SKM-1 treated with dmso at 0.1 percent for 144 hours (cell line): ENCODE measurements around the gene QSOX1.
A peak's percentile ranks its signal among the peaks of the same experiment; 100 is the strongest.

Experiments
- DNase-seq: peaks from one replicate; lab custom pipeline; 2025; ENCODE audit not compliant: unreplicated experiment; lab: John Stamatoyannopoulos, UW

Gene QSOX1

GRCh38 chr1:180169640-180170195, 15.0 kb downstream of the QSOX1 start:
- no peak for DNase-seq

- DNase-seq, result no peak
Observed at GRCh38 chr1:180170546-180171151, 16.0 kb downstream of the QSOX1 start.

- no peak for DNase-seq
Observed at GRCh38 chr1:180171691-180172090, 17.0 kb downstream of the QSOX1 start.

- DNase-seq, result no peak
Observed at GRCh38 chr1:180173451-180173850, 18.8 kb downstream of the QSOX1 start.

- DNase-seq, result no peak
Observed at GRCh38 chr1:180173952-180174351, 19.3 kb downstream of the QSOX1 start.

- no peak for DNase-seq
Observed at GRCh38 chr1:180175291-180175690, 20.6 kb downstream of the QSOX1 start.

- DNase-seq, result no peak
Observed at GRCh38 chr1:180175806-180176205, 21.1 kb downstream of the QSOX1 start.

- no peak for DNase-seq
Observed at GRCh38 chr1:180176965-180177364, 22.3 kb downstream of the QSOX1 start.

- no peak for DNase-seq
Observed at GRCh38 chr1:180177931-180178330, 23.3 kb downstream of the QSOX1 start.

- DNase-seq, result peak; percentile 49
Observed at GRCh38 chr1:180178511-180179161, 24.0 kb downstream of the QSOX1 start.

GRCh38 chr1:180179162-180179957, 24.7 kb downstream of the QSOX1 start:
- no peak for DNase-seq

GRCh38 chr1:180181048-180181447, 26.4 kb downstream of the QSOX1 start:
- DNase-seq, result peak; percentile 41

GRCh38 chr1:180181996-180182642, 27.4 kb downstream of the QSOX1 start:
- no peak for DNase-seq

GRCh38 chr1:180182643-180183311, 28.1 kb downstream of the QSOX1 start:
- DNase-seq, result no peak

- DNase-seq, result no peak
Observed at GRCh38 chr1:180183426-180183825, 28.8 kb downstream of the QSOX1 start.

GRCh38 chr1:180184041-180184440, 29.4 kb downstream of the QSOX1 start:
- no peak for DNase-seq

- DNase-seq, result no peak
Observed at GRCh38 chr1:180185281-180185680, 30.6 kb downstream of the QSOX1 start.

GRCh38 chr1:180185971-180186645, 31.4 kb downstream of the QSOX1 start:
- DNase-seq, result no peak

GRCh38 chr1:180186831-180187230, 32.2 kb downstream of the QSOX1 start:
- DNase-seq, result no peak

- DNase-seq, result no peak
Observed at GRCh38 chr1:180187626-180188025, 33.0 kb downstream of the QSOX1 start.
